DLD1 (cell line): Measurements from ENCODE around the gene POLR1G.

Experiments
- in situ Hi-C: cut with HindIII; loops from 2 replicates; pipeline ENCODE4 v1.10.0; 2017; ENCODE audit warnings: low sequenced_read_pairs

The POLR1G gene

DNA sequence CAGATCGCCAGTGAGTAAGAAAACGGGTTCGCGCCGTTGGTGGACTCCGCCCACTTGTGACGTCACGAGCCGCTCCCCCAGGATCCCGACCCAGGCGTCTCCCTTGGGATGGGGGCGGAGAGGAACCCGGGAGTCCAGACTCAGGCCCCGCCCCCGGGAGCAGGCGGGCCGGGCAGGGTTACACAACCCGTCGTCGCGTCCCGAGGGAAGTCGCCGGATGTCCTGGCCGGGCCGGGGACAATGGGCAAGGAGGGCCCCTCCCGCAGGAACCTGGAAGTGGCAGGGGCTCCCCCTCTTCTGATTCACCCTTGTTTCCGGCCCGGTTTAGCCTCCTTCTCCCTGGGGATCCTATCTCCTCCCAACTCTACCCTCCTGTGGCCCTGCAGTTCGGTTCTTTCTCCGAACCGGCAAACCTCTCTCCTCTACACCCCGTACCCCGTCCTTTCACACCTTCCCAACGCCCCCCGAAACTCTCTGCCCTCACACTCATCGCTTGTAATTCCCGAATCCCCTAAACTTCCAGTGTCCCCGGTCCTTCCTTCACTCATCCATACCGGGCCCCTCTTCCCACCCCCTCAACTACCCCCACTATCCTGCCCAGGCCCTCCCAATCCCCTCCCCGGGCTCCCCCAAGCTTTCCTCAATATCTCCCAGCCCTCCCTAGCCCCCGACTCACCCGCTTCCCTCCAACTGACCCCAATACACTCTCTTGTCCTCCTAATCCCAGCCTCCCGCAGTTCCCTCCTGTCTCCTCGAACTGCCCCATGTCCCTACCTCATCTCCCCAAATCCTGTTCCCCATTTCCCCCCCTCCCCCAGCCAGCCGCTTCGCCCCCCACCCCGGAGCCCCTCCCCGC lies 37.2 kb downstream of the POLR1G start:
- in situ Hi-C loops, result no loop called here

DNA sequence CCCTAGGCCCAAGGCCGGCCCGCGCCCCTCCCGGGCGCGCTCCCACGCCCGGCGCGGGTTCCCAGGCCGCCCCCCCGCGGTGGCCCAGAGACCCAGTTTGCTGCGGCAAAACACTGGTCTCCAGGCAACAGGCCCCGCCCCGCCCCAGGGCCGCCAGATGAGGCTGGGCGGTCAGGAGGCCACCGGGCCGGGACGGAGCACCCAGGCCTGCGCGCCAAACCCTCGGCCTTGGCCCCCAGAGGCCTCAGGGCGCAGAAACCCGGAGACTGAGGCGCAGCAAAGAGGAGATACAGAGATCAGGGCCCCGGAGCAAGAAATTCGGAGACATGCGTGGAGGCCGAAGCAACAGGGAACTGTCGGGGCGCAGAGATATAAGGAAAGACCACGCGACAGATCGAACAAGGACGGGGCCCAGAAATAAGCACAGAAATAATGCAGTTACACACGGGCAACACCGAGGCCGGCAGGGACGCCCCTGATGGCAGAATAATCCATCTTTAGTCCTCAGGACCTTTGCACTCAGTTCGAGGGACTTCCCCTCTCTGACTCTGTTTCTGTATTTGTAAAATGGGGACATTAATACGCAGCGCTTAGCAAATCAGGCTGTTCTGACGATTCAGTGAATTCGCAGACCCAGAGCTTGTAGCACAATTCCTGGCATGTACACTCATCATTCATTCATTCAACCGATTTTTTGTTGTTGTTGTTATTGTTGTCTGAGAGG lies 38.0 kb downstream of the POLR1G start:
- in situ Hi-C loops, result no loop called here

DNA sequence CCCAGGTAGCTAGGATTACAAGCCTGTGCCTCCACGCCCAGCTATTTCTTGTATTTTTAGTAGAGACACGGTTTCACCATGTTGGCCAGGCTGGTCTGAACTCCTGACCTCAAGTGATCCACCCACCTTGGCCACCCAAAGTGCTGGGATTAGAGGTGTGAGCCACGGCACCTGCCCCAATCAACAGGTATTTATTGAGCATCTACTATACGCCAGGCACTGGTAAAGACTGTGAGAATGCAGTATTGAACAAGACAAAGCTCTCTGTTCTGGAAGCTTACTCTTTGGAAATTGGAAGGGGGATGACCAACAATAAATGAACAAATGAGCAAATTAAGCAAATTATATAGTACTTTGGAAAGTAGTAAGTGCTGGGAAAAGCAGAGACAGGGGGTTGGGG lies 38.7 kb downstream of the POLR1G start:
- in situ Hi-C loops, result no loop called here

DNA sequence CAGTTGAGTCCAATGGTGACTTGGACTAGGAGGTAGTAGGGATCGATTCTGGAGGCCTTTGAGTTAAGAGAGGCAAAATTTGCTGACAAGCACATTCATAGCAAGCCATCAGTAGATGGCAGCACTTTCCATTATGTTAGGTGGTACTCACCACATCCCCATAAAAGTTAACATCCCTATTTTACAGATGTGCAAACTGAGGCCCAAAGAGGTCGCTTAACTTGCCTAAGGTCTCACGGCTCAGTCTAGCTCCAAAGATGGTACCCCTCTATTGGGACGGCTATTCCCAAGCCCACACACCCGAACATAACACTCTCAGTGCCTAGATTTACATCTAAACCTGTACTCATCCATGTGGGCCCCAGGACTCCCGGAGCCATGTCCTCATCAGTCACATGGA lies 39.9 kb downstream of the POLR1G start:
- in situ Hi-C loops, result no loop called here

DNA sequence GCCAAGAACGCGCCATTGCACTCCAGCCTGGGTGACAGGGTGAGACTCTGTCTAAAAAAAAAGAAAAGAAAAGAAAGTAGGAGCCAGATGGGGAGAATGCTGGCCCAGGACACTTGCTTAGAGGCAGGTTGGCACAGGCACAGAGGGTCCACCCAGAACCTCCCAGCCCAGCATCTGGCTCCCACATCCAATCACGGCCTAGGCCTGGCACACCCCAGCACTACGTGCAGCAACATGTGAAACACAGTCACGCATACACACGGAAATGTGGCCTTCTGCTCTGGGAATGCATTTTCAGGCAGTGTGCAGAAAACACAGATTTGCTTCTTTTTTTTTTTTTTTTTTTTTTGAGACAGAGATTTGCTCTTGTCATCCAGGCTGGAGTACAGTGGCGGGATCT lies 40.5 kb downstream of the POLR1G start:
- in situ Hi-C loops, result no loop called here

DNA sequence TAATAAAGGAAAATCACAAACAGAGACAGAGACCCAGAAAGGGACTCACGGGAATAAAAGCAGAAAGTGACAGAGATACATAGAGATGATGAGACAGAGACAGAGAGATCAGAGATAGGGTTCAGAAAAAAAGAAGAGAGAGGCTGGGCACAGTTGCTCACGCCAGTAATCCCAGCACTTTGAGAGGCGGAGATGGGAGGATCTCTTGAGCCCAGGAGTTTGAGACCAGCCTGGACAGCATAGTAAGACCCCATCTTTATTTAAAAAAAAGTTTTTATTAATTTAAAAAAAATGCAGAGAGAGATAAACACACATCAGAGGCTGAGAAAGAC lies 41.9 kb downstream of the POLR1G start:
- in situ Hi-C loops, result no loop called here

DNA sequence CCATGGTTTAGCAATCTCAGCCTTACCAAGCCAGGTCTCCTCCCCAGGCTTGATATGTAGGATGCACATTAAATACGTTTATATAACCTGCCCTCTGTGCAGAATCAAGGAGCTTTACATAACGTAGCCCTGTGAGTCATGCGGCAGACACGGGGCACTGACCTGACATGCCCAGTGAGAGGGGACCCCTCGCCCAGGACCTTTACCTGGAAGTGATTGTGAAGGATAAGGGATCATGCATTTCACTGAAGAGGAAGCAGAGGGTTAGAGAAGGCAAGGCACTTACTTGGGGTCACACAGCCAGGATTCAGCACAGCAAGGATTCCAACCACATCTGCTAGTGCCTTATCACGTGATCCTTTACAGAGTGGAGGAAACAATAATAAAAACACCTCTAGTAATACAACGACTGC lies 42.4 kb downstream of the POLR1G start:
- in situ Hi-C loops, result no loop called here

DNA sequence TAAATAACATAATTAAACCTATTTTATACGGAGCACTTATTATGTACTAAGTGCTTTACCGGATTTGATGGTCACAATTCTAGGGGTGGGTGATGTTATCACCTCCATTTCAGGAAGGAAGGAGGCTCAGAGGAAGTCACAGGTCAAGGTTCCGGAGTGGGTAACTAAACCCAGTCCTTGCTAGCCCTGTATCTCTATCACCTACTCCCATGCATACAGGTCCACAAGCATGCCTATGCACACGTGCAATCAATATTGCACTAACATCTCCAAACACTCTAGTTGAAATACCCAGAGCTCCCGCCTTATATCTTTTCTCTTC lies 43.5 kb downstream of the POLR1G start:
- in situ Hi-C loops, result no loop called here

DNA sequence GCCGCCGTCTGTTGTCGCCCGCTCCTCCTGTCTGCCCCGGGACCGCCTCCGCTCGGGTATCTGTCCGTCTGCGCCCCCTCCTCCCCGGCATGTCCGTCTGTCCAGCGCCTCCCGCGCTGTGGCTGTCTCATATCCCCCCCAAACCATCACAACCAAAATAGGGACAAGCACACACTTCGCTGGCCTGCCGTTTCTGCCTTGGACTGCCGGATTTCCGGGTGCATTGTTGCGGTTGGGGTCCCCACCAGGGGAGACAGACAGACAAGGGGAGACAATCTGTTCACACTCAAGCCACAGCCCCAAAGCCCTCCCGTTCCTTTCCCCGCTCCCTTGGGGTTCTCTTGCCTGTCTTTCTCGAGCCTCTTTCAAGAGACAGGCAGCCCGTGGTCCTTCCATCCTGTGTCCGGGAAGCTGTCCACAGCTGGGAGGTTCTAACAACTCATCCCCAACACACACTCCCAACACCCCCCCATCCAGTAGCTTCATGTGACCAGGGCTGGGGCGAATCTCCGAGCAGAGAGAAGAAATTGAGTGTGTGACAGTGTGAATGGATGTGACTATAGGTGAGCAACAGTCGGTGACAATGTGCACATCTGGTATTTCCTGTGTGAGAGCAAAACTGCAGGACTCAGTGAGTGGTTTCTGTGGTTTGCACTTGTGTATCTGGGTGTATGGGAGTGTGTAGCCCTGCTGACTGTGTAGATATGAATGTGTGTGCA lies 44.8 kb downstream of the POLR1G start:
- in situ Hi-C loops, result no loop called here

DNA sequence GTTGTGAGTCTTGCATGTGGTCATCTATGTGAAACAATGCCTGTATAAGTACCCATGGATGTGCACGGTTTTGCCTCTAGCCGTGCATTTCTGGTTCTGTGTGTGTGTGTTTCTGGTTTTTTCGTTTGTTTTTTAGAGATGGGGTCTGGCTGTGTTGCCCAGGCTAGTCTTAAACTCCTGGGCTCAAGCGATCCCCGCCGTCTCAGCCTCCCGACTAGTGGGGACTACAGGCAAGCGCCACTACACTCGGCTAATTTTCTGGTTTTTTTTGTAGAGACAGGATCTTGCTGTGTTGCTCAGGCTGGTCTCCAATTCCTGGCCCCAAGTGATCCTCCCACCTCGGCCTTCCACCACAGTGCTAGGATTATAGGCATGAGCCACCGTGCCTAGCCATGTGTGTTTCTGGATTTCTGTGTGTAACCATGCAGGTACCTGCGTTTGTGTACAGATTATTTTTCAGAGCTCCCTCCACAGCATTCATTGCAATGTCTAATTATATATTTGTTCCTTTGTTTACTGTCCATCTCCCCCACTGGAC lies 45.5 kb downstream of the POLR1G start:
- in situ Hi-C loops, result no loop called here

DNA sequence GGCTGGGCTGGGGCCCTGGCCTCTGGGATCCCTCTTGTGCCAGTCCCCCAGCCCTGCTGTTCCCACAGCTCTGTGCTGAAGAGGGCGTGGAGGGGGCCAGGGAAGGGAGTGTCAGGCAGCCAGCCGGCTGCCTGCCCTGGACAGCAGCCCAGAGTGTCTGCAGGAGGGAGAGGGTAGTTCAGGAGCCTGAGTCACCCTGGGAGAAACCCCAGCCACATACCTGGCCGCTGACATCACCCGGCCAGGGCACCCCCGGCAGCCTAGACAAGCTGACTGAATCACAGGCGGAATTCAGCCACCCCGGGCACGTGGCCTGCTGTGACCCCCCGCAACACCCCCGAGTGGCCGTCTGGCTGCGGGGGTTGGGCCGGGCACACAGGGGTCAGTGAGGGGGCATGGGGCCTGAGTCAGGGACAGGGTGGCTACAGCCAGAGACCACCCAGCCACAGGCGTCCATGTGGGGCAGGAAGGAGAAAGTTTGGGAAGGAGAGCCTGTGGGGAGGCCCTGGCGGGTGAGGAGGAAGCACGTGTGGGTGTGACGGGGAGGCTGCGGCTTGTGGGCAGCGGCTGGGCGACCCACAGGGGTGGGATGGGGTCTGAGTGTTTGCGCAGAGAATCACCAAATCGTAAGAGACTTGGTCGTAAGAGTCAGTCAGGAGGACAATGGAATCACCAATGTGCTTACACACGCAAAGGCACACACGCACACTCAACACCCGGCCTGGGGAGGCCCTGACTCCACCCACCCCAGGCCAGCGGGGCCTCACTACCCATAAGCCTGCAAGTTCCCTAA lies 49.5 kb downstream of the POLR1G start:
- in situ Hi-C loops, result no loop called here

DNA sequence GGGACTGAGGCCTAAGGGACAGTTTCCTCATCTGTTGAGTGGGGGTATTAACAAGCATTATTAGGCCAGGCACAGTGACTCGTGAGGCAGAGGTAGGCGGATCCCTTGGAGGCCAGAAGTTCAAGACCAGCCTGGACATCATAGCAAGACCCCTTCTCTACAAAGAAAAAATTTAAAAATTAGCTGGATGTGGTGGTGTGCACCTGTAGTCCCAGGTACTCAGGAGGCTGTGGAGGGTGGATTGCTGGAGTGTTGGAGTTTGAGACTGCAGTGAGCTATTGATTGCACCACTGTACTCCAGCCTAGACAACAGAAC lies 50.0 kb downstream of the POLR1G start:
- in situ Hi-C loops, result no loop called here

DNA sequence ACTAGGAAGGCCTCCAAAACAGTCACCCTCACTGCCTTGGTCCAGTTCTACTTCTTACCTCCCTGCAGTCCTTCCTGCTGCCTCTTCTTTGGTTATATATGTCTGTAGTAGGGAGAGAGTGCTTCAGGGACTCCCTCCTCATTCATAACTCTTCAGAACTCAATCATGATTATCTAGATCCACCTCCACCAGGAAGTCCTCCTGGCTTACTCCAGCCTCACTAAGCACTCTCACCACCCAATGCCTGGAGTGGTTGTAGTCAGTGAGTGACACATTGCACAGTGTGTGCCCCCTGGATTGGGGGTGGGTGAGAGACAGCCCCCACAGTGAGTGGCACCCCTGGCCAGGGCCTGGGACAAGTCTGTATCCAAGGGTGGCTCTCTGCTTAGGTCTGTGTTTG lies 51.3 kb downstream of the POLR1G start:
- in situ Hi-C loops, result no loop called here
